Choroid plexus epithelial cell (primary cell): ENCODE measurements around the gene L3MBTL4.
A peak's percentile ranks its signal among the peaks of the same experiment; 100 is the strongest.

Experiments
- DNase-seq: peaks from one replicate; pipeline ENCODE4 v3.0.0-alpha.2; 2010; ENCODE audit warnings: low read depth
- H3K4me3 ChIP-seq: 2 replicates; pipeline ENCODE4 v1.5.1; 2011; ENCODE audit warnings: low read depth, mild to moderate bottlenecking, control low read depth, low read length, moderate library complexity
- CTCF ChIP-seq: conservative IDR thresholded peaks from 2 replicates; pipeline ENCODE4 v1.5.1; 2011; ENCODE audit warnings: low read depth, mild to moderate bottlenecking, control low read depth, inconsistent platforms, low read length, moderate library complexity

The L3MBTL4 gene

GRCh38 chr18:6205706-6206105 is 209.0 kb downstream of the L3MBTL4 start:
- no peak for TF ChIP-seq CTCF
- DNase-seq: peak; percentile 11
- H3K4me3 ChIP-seq: no peak overlapping the region

GRCh38 chr18:6204476-6204875 is 210.2 kb downstream of the L3MBTL4 start:
- no peak for TF ChIP-seq CTCF

GRCh38 chr18:6203791-6204190 is 210.9 kb downstream of the L3MBTL4 start:
- no peak for DNase-seq
- no peak overlapping the region for H3K4me3 ChIP-seq
- no peak for TF ChIP-seq CTCF

More at GRCh38 chr18:6204476-6204875, 210.2 kb downstream of the L3MBTL4 start:
- H3K4me3 ChIP-seq: no peak overlapping the region
- DNase-seq: no peak

GRCh38 chr18:6202861-6203260 is 211.8 kb downstream of the L3MBTL4 start:
- H3K4me3 ChIP-seq: no peak overlapping the region
- DNase-seq: no peak
- no peak for TF ChIP-seq CTCF

GRCh38 chr18:6200204-6200774 is 214.4 kb downstream of the L3MBTL4 start:
- TF ChIP-seq CTCF: no peak
- DNase-seq: no peak

GRCh38 chr18:6199777-6200176 is 214.9 kb downstream of the L3MBTL4 start:
- DNase-seq: no peak
- no peak for TF ChIP-seq CTCF
- no peak overlapping the region for H3K4me3 ChIP-seq

More at GRCh38 chr18:6200204-6200774, 214.4 kb downstream of the L3MBTL4 start:
- H3K4me3 ChIP-seq: no peak overlapping the region

- no peak for TF ChIP-seq CTCF
- no peak for DNase-seq
- no peak overlapping the region for H3K4me3 ChIP-seq
These were observed 216.1 kb downstream of the L3MBTL4 start for GRCh38 chr18:6198585-6198984.
